H1 (cell line): Measurements from ENCODE around the gene CRHR1. TPM values are rescaled to one million over a fixed set of nuclear protein-coding genes. Genes with fewer than 3 reads are reported as not detected.

Source experiments
- CBX8 ChIP-seq: fragments of 300-800, 300-1000 bp; sonication (generic); IDR thresholded peaks from 2 replicates; pipeline ENCODE4 v1.7.1; 2016; ENCODE audit warnings: low read depth, low read length, borderline replicate concordance
- CHD1 ChIP-seq: IDR thresholded peaks from 2 replicates; pipeline ENCODE4 v1.6.1; 2012; ENCODE audit warnings: low read depth, low read length, improper control_type of control experiment
- FOSL1 ChIP-seq: IDR thresholded peaks from 2 replicates; pipeline ENCODE4 v1.6.1; 2011; ENCODE audit warnings: mild to moderate bottlenecking, low read depth, low read length, moderate library complexity; ENCODE audit not compliant: insufficient read depth
- GABPA ChIP-seq: IDR thresholded peaks from 2 replicates; pipeline ENCODE4 v1.6.1; 2011; ENCODE audit warnings: mild to moderate bottlenecking, low read length, moderate library complexity, borderline replicate concordance; ENCODE audit not compliant: insufficient read depth
- JUN ChIP-seq: IDR thresholded peaks from 2 replicates; pipeline ENCODE4 v1.6.1; 2011; ENCODE audit warnings: low read depth, mild to moderate bottlenecking, improper control_type of control experiment, low read length
- KDM4A ChIP-seq: IDR thresholded peaks from one replicate; pipeline ENCODE4 v1.7.1; 2012; ENCODE audit warnings: low read depth, mild to moderate bottlenecking, moderate library complexity, low read length, inconsistent platforms; ENCODE audit not compliant: severe bottlenecking
- KDM5A ChIP-seq: fragments of 200-600 bp; IDR thresholded peaks from 2 replicates; pipeline ENCODE4 v1.7.1; 2012; ENCODE audit warnings: mild to moderate bottlenecking, low read length, inconsistent platforms, mixed read lengths
- RAD21 ChIP-seq, 2 experiments: IDR thresholded peaks in 1 of 2; conservative IDR thresholded peaks in 1 of 2; 2 replicates each; pipeline ENCODE4 v1.6.1; 2011; ENCODE audit warnings: low read depth in 2 of 2, low read length in 2 of 2, improper control_type of control experiment in 1 of 2, inconsistent platforms in 1 of 2, mild to moderate bottlenecking in 1 of 2, moderate library complexity in 1 of 2
- SIX5 ChIP-seq: IDR thresholded peaks from 2 replicates; pipeline ENCODE4 v1.6.1; 2011; ENCODE audit warnings: mild to moderate bottlenecking, low read depth, low read length
- SUZ12 ChIP-seq: fragments of 200-600 bp; sonication (generic); IDR thresholded peaks from 2 replicates; pipeline ENCODE4 v1.6.1; 2012; ENCODE audit warnings: mild to moderate bottlenecking, inconsistent platforms, low read length, moderate library complexity, mixed read lengths
- TAF7 ChIP-seq: optimal IDR thresholded peaks from 2 replicates; pipeline ENCODE3; 2011; ENCODE audit warnings: low read depth, mild to moderate bottlenecking, inconsistent platforms, low read length, moderate library complexity, borderline replicate concordance
- polyA plus RNA-seq, 7 experiments: library from polyadenylated mRNA; depleted of rRNA in 3 of 7; stranded (reverse) in 5 of 7; unstranded in 2 of 7; fragments of >200 nt in 5 of 7; fragments of 200-250 nt in 2 of 7; gene quantifications; 1 replicate in 5 of 7; 2 replicates in 1 of 7; 4 replicates in 1 of 7; pipeline versions ENCODE4 v1.2.1 to v1.2.3, GENCODE V29; 2011 to 2013; ENCODE audit warnings: missing spikeins in 2 of 7, mixed read lengths in 2 of 7
- total RNA-seq: library from RNA; stranded (reverse); fragmentation: NEBNext Ultra II Directional; extraction: Animal tissue kit (Norgen Biotek cat#: 25700); gene quantifications from 2 replicates; pipeline ENCODE4 v1.2.1, GENCODE V29; 2021
- TF ChIP-seq, protein P1 (sequence below): fragments of 300-600 bp; sonication (generic); IDR thresholded peaks from 2 replicates; pipeline ENCODE4 v1.7.1; 2012; ENCODE audit warnings: low read length, moderate library complexity, mild to moderate bottlenecking, inconsistent platforms; ENCODE audit not compliant: insufficient replicate concordance

The CRHR1 gene
- total and polyA plus RNA-seq, 2 of the 8 experiments (the other 6 are each of a cell fraction or from before 2014, with no cell fraction given): 0.56 to 1.7 TPM

DNA sequence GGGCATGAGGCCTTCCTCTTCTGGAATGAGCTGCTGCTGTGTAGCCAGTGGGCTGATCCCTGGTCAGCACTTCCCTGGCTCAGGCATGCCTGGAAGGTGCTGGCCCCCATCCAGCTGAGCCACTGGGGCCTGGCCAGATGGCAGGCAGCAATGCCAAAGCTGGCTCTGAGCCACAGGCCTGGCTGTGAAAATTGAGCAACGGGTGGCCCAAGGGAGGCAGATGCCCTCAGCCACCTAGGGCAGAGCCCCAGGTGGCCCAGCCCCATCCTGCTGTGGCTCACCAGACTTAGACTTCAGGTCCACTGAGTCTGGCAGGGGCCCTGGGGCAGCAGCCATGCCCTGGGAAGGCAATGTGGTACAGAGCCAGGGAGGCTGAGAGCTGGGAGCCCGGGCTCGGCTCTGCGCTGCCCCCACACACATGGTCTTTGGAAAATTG lies 8.5 kb upstream of the CRHR1 start (continued):
- TF ChIP-seq, protein P1, sequence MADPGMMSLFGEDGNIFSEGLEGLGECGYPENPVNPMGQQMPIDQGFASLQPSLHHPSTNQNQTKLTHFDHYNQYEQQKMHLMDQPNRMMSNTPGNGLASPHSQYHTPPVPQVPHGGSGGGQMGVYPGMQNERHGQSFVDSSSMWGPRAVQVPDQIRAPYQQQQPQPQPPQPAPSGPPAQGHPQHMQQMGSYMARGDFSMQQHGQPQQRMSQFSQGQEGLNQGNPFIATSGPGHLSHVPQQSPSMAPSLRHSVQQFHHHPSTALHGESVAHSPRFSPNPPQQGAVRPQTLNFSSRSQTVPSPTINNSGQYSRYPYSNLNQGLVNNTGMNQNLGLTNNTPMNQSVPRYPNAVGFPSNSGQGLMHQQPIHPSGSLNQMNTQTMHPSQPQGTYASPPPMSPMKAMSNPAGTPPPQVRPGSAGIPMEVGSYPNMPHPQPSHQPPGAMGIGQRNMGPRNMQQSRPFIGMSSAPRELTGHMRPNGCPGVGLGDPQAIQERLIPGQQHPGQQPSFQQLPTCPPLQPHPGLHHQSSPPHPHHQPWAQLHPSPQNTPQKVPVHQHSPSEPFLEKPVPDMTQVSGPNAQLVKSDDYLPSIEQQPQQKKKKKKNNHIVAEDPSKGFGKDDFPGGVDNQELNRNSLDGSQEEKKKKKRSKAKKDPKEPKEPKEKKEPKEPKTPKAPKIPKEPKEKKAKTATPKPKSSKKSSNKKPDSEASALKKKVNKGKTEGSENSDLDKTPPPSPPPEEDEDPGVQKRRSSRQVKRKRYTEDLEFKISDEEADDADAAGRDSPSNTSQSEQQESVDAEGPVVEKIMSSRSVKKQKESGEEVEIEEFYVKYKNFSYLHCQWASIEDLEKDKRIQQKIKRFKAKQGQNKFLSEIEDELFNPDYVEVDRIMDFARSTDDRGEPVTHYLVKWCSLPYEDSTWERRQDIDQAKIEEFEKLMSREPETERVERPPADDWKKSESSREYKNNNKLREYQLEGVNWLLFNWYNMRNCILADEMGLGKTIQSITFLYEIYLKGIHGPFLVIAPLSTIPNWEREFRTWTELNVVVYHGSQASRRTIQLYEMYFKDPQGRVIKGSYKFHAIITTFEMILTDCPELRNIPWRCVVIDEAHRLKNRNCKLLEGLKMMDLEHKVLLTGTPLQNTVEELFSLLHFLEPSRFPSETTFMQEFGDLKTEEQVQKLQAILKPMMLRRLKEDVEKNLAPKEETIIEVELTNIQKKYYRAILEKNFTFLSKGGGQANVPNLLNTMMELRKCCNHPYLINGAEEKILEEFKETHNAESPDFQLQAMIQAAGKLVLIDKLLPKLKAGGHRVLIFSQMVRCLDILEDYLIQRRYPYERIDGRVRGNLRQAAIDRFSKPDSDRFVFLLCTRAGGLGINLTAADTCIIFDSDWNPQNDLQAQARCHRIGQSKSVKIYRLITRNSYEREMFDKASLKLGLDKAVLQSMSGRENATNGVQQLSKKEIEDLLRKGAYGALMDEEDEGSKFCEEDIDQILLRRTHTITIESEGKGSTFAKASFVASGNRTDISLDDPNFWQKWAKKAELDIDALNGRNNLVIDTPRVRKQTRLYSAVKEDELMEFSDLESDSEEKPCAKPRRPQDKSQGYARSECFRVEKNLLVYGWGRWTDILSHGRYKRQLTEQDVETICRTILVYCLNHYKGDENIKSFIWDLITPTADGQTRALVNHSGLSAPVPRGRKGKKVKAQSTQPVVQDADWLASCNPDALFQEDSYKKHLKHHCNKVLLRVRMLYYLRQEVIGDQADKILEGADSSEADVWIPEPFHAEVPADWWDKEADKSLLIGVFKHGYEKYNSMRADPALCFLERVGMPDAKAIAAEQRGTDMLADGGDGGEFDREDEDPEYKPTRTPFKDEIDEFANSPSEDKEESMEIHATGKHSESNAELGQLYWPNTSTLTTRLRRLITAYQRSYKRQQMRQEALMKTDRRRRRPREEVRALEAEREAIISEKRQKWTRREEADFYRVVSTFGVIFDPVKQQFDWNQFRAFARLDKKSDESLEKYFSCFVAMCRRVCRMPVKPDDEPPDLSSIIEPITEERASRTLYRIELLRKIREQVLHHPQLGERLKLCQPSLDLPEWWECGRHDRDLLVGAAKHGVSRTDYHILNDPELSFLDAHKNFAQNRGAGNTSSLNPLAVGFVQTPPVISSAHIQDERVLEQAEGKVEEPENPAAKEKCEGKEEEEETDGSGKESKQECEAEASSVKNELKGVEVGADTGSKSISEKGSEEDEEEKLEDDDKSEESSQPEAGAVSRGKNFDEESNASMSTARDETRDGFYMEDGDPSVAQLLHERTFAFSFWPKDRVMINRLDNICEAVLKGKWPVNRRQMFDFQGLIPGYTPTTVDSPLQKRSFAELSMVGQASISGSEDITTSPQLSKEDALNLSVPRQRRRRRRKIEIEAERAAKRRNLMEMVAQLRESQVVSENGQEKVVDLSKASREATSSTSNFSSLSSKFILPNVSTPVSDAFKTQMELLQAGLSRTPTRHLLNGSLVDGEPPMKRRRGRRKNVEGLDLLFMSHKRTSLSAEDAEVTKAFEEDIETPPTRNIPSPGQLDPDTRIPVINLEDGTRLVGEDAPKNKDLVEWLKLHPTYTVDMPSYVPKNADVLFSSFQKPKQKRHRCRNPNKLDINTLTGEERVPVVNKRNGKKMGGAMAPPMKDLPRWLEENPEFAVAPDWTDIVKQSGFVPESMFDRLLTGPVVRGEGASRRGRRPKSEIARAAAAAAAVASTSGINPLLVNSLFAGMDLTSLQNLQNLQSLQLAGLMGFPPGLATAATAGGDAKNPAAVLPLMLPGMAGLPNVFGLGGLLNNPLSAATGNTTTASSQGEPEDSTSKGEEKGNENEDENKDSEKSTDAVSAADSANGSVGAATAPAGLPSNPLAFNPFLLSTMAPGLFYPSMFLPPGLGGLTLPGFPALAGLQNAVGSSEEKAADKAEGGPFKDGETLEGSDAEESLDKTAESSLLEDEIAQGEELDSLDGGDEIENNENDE: no peak
- TF ChIP-seq TAF7 (no peak), SUZ12 (no peak), KDM4A (no peak), JUN (no peak), GABPA (no peak), FOSL1 (no peak), RAD21 (IDR thresholded peaks at IDR 0.05 in 1 of 2, conservative IDR thresholded peaks at IDR 0.05 in 1 of 2; ENCODE audit: low read depth in 2 of 2, low read length in 2 of 2) (no peak), CHD1 (no peak), KDM5A (no peak), CBX8 (no peak), SIX5 (no peak)
